GM18502 (cell line): ENCODE data around the gene MEIOC.
"Not testable (repeated sequence)": the region's sequence is repeated elsewhere in the genome, so short reads cannot be mapped to it uniquely, and the experiment has no call there.

Source experiments
- ATAC-seq: cut with Tn5 transposase; IDR thresholded peaks from one replicate; pipeline ENCODE4 v1.9.1; 2021; ENCODE audit warnings: mild to moderate bottlenecking; ENCODE audit not compliant: unreplicated experiment, poor library complexity

The MEIOC gene

DNA sequence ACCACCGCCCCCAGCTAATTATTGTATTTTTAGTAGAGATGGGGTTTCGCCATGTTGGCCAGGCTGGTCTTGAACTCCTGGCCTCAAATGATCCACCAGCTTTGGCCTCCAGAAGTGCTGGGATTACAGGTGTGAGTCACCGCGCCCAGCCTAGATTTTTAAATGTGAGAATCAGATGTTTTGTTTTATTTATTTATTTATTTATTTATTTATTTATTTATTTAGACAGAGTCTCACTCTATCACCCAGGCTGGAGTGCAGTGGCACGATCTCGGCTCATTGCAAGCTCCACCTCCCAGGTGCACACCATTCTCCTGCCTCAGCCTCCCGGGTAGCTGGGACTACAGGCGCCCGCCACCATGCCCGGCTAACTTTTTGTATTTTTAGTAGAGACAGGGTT is 44.0 kb downstream of the MEIOC start:
- ATAC-seq: not testable (repeated sequence)

- no peak for ATAC-seq
These were observed 51.6 kb downstream of the MEIOC start for GRCh38 chr17:44707755-44708400.

GRCh38 chr17:44708401-44709263 is 52.4 kb downstream of the MEIOC start, which contains the start of gene DBF4B:
TSS of gene DBF4B (plus strand) at chr17:44708665. CDS start at chr17:44708821, 156 bp downstream.
- no peak for ATAC-seq

- no peak for ATAC-seq
These were observed 63.2 kb downstream of the MEIOC start for GRCh38 chr17:44719444-44719843.

GRCh38 chr17:44722254-44722653 is 66.0 kb downstream of the MEIOC start:
- ATAC-seq: no peak
